Astrocyte of the cerebellum (primary cell): ENCODE data around the gene LMF1.
"Not testable (repeated sequence)": the region's sequence is repeated elsewhere in the genome, so short reads cannot be mapped to it uniquely, and the experiment has no call there.

Experiments
- DNase-seq: peaks from one replicate; pipeline ENCODE4 v3.0.0-alpha.2; 2011; ENCODE audit warnings: low read depth
- H3K4me3 ChIP-seq: 2 replicates; pipeline ENCODE4 v1.5.1; 2011; ENCODE audit warnings: mild to moderate bottlenecking, low read depth, low read length, moderate library complexity
- CTCF ChIP-seq: IDR thresholded peaks from 2 replicates; pipeline ENCODE4 v1.5.1; 2012; ENCODE audit warnings: low read length, low read depth, moderate library complexity, mild to moderate bottlenecking; ENCODE audit errors: missing control alignments
- in situ Hi-C: cut with HindIII; loops from 2 replicates; pipeline ENCODE4 v1.10.0; 2017; ENCODE audit warnings: low sequenced_read_pairs

LMF1 gene

GRCh38 chr16:888901-889570 lies 81.7 kb downstream of the LMF1 start:
- H3K4me3 ChIP-seq = no peak overlapping the region
- DNase-seq = no peak
- TF ChIP-seq CTCF = no peak
- in situ Hi-C loops = no loop called here

DNA sequence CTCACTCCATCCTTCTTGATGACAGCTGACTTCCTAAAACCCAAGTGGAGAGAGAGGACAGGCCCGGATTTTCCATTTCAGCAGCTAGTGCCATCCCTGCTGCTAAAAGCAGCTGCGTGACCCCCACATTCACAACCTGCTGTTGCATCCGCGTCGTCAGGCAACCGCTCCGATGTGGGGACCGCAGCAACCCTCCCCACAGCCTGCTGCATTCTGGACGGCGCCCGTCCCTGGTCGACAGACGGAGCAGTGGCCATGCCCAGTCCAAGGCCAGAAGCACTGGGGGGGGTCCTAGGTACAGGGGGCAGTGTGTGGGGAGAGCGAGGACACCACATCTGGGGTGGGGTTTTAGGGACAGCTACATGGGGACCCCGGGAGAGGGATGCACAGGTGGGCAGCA lies 82.3 kb downstream of the LMF1 start:
- DNase-seq, H3K4me3 ChIP-seq, in situ Hi-C loops: not testable (repeated sequence)

DNA sequence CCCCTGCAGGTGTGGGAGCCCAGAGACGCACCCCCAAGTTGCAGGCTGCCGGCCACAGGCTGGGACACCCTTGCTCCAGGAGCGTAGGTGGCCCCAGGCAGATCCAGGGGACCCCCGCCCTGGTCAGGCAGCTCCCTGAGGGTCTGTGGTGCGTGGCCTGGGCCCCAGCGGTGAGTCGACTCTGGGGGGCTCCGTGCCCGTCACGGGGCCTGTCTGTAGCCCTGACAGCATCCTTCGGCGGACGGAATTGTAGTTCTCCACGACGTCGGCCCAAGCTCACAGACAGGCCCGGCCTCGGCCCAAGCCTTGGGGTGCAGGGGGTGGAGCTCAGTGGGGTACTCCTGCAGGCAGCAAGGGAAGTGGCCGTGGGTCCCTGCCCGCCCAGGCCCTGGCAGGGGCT lies 82.9 kb downstream of the LMF1 start:
- no peak for TF ChIP-seq CTCF
- H3K4me3 ChIP-seq = no peak overlapping the region
- DNase-seq = no peak
- in situ Hi-C loops = no loop called here

DNA sequence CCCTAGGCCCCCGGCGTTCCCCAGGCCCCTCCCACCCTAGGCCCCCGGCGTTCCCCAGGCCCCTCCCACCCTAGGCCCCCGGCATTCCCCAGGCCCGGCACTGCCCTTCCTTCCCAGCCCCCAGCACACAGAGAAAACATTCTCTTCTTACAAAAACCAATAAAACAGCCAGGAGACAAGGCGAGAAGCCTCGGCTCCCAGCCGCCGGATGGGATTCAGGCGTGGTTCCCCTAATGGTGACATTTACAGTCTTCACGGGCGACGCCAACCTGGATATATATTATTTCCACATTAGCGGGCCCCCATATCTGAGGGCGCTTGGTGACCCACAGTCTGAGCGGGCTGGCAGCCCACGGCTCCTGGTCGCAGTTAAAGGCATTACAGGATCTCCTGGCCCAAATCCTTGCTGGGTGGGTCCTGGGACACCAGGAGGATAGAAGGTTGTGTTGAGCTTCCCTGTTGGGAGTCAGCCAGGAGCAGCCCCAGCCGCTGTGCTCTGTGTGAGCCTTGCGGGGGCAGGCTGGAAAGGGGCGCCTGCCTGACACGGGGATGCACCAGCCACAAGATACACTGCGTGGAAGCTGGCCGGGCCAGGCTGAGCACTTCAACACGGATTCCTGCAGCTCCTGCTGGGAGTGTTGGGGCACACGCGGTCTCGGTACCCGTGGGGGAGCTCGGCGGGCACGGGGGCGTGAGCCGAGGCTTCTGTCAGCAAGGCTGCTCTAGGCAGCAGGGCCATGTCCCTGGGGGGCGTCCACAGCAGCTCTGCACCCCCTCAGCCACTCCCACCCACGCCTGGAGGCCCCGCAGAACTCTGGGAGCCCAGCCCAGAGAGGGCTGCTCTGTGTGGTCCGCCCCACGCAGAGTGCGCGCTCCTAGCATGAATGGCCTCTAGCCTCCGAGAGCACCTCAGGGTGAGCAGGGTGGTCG lies 83.7 kb downstream of the LMF1 start:
- no peak for DNase-seq
- in situ Hi-C loops = no loop called here
- H3K4me3 ChIP-seq = no peak overlapping the region
- no peak for TF ChIP-seq CTCF

DNA sequence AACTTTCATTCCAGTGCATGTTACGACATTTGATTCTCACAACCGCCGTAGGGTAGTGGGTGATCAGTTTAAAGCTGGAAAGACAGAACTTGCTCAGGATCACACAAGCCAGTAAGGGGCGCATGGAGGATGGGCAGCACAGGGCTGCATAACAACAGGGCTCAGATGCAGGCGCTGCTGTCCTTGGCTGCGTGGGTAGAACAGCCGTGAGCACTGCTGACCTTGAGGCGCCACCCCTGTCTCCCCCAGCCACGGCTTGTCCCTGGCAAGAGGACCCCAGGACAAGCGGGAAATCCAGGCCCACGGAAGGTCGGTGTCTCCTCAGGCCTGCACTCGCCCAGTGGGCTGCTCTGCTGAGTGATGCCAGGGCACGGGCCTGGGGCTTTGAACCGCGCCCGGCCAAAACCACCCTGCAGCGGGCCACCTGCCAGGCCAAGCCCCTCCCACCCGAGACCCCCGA lies 84.7 kb downstream of the LMF1 start:
- in situ Hi-C loops = no loop called here
- TF ChIP-seq CTCF = no peak
- no peak for DNase-seq

GRCh38 chr16:885391-885790 lies 85.4 kb downstream of the LMF1 start:
- DNase-seq = no peak
- in situ Hi-C loops = no loop called here
- TF ChIP-seq CTCF = no peak
- H3K4me3 ChIP-seq = no peak overlapping the region

More for the DNA sequence above, 84.7 kb downstream of the LMF1 start:
- H3K4me3 ChIP-seq = no peak overlapping the region

GRCh38 chr16:884232-884631 lies 86.6 kb downstream of the LMF1 start:
- no peak for DNase-seq
- in situ Hi-C loops = no loop called here
- no peak for TF ChIP-seq CTCF
- H3K4me3 ChIP-seq = no peak overlapping the region
